ES-I3 (cell line): ENCODE measurements around the gene DLG2.
"Not testable (repeated sequence)": the region's sequence is repeated elsewhere in the genome, so short reads cannot be mapped to it uniquely, and the experiment has no call there.

Experiments used
- H3K36me3 ChIP-seq: 2 replicates; pipeline ENCODE4 v1.6.1; 2013; ENCODE audit warnings: mild to moderate bottlenecking, low read length, control low read depth, moderate library complexity; ENCODE audit not compliant: insufficient read depth
- H3K4me1 ChIP-seq: 2 replicates; pipeline ENCODE4 v1.6.1; 2013; ENCODE audit warnings: mild to moderate bottlenecking, control low read depth, low read length; ENCODE audit not compliant: insufficient read depth
- H3K9ac ChIP-seq: 2 replicates; pipeline ENCODE4 v1.6.1; 2013; ENCODE audit warnings: low read depth, mild to moderate bottlenecking, low read length, moderate library complexity
- H3K9me3 ChIP-seq: 2 replicates; pipeline ENCODE4 v1.6.1; 2013; ENCODE audit warnings: mild to moderate bottlenecking, low read length, moderate library complexity; ENCODE audit not compliant: control insufficient read depth, insufficient read depth

The DLG2 gene

GRCh38 chr11:84316866-84317555 lies 1310.1 kb downstream of the DLG2 start:
- Histone ChIP-seq H3K4me1 (no peaks in the 10 kb centered on the region), H3K36me3 (no peaks in the 10 kb centered on the region), H3K9me3 (no peaks in the 10 kb centered on the region), H3K9ac (peak overlapping the region; percentile 1; the same call in 1 of the 2 replicates)

DNA sequence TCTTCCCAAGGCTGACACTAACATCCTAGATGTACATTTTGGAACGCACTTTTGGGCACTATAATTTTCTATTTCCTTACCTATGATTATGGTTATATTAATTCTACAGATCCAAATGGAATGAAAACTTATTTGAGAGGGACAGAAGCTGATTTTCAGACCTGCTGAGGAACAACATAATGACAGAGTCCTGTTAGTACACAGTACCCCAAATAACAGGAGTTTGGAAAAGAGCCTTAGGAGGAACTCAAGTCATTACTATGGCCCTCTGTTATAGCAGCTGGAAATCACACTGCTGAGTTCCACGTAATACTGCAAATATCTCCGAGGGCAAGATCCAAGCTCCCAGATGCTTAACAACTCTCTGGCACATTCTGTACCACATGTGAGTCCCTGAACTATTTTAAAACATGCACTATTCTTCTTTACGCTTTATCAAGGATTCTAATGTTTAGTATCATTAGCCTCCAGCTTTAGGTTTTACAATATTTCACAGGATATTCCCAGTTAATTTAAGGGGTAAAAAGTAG lies 1313.2 kb downstream of the DLG2 start:
- Histone ChIP-seq H3K36me3 (no peaks in the 10 kb centered on the region), H3K9ac (no peak overlapping the region), H3K4me1 (peaks cover 10% of the 10 kb centered on the region; the same call in 1 of the 2 replicates), H3K9me3 (no peaks in the 10 kb centered on the region)

DNA sequence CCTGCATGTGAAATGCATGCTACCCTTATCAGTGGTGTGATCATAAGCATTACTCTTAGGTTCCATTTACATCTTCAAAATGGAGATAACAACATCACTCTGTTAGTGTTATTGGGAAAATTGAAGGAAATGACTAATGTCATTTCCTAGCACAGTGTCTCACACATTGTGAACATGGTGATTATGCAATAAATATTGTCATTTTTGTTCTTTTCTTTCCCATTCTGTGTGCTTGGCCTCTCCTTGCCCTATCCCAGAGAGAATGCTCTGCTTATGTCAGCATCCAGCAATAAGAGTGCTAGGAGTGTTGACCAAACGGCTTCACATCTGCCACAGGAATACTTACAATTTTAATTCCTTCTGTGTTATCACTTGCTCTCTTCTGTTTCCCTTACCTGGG lies 1316.9 kb downstream of the DLG2 start:
- Histone ChIP-seq H3K9ac (no peak overlapping the region), H3K36me3 (no peaks in the 10 kb centered on the region), H3K9me3 (no peaks in the 10 kb centered on the region), H3K4me1 (peaks cover 10% of the 10 kb centered on the region; the same call in 1 of the 2 replicates)

DNA sequence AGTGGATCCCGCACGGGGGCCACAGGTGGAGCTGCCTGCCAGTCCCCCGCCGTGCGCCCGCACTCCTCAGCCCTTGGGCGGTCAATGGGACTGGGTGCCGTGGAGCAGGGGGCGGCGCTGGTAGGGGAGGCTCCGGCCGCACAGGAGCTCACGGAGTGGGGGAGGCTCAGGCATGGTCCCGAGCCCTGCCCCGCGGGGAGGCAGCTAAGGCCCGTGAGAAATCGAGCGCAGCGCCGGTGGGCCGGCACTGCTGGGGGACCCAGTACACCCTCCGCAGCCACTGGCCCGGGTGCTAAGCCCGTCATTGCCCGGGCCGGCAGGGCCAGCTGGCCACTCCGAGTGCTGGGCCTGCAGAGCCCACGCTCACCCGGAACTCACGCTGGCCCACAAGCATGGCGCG lies 1318.7 kb downstream of the DLG2 start:
- H3K4me1 ChIP-seq, H3K9ac ChIP-seq, H3K36me3 ChIP-seq, H3K9me3 ChIP-seq: not testable (repeated sequence)

DNA sequence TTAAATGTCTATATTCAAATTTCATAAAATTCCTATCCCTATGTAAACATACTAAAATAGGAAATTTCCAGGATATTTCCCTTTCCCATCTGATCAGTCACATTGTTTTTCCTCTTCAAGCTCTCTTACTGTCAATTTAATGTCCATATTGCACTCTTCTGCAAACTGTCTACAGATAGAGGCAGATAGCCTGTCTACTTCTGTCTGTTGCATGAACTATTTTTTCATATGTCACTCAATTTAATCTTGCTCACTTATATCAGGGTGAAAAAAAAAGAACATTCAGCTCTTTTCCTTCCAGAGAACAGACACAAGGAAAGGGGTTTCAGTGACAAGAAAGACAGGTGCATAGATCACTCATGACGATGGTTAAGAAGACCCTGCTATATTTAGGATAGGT lies 1327.1 kb downstream of the DLG2 start:
- no peaks in the 10 kb centered on the region for H3K9me3 ChIP-seq
- no peak overlapping the region for H3K9ac ChIP-seq
- no peaks in the 10 kb centered on the region for H3K36me3 ChIP-seq
- H3K4me1 ChIP-seq = no peaks in the 10 kb centered on the region

DNA sequence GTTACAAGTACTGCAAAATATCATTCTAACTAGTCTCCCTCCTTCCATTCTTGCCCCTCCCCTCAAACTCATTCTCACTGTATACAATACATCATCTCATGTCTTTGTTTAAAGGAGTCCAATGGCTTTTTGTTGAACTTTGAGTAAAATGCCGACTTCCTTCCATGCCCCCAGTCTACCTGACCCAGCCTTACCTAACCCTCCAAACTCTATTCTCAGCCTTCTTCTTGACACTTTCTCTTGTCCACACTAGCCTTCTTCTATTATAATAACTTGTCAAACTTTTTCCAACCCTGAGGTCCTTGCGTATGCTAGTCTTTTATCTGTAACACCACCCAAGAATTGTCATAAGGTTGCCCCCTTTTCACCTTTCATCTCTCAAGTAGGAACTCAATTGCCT lies 1329.6 kb downstream of the DLG2 start:
- Histone ChIP-seq H3K4me1 (no peaks in the 10 kb centered on the region), H3K36me3 (no peaks in the 10 kb centered on the region), H3K9me3 (no peaks in the 10 kb centered on the region), H3K9ac (no peak overlapping the region)

GRCh38 chr11:84295815-84296214 lies 1331.3 kb downstream of the DLG2 start:
- Histone ChIP-seq H3K9me3 (no peaks in the 10 kb centered on the region), H3K9ac (no peak overlapping the region), H3K4me1 (peaks cover 6% of the 10 kb centered on the region; the same call in 1 of the 2 replicates), H3K36me3 (no peaks in the 10 kb centered on the region)

GRCh38 chr11:84292955-84293354 lies 1334.2 kb downstream of the DLG2 start:
- H3K36me3 ChIP-seq = no peaks in the 10 kb centered on the region
- no peak overlapping the region for H3K9ac ChIP-seq
- peaks cover 25% of the 10 kb centered on the region; the same call in 1 of the 2 replicates for H3K4me1 ChIP-seq
- no peaks in the 10 kb centered on the region for H3K9me3 ChIP-seq

GRCh38 chr11:84292006-84292405 lies 1335.1 kb downstream of the DLG2 start:
- no peak overlapping the region for H3K9ac ChIP-seq

DNA sequence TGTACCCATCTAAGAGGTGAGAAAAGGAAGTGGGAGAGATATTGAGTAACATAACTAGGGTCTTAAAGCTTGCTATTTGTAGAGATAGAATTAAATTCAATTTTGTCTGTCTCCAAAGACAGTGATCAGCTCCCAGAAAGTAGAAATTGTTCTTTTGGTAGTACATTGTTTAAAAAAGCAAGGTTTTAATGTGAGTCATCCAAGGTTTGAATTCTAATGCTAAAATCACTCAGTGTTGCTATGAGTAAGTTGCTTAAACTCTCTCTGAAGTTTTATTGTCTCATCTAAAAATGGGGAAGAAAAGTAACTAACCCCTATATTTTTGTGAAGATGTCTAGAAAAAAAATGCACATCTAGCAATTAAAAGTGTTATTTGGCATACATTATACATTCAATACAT lies 1336.5 kb downstream of the DLG2 start:
- H3K9ac ChIP-seq = no peak overlapping the region
- H3K4me1 ChIP-seq = peaks cover 25% of the 10 kb centered on the region; the same call in 1 of the 2 replicates
- H3K36me3 ChIP-seq = no peaks in the 10 kb centered on the region
- no peaks in the 10 kb centered on the region for H3K9me3 ChIP-seq

More at GRCh38 chr11:84292006-84292405, 1335.1 kb downstream of the DLG2 start:
- peaks cover 25% of the 10 kb centered on the region; the same call in 1 of the 2 replicates for H3K4me1 ChIP-seq
- no peaks in the 10 kb centered on the region for H3K36me3 ChIP-seq
- no peaks in the 10 kb centered on the region for H3K9me3 ChIP-seq

- H3K9me3 ChIP-seq = no peaks in the 10 kb centered on the region
- peaks cover 25% of the 10 kb centered on the region; the same call in 1 of the 2 replicates for H3K4me1 ChIP-seq
- no peaks in the 10 kb centered on the region for H3K36me3 ChIP-seq
- no peak overlapping the region for H3K9ac ChIP-seq
Measured at GRCh38 chr11:84289381-84289906, 1337.7 kb downstream of the DLG2 start.

- Histone ChIP-seq H3K9ac (no peak overlapping the region), H3K36me3 (no peaks in the 10 kb centered on the region), H3K4me1 (no peaks in the 10 kb centered on the region), H3K9me3 (no peaks in the 10 kb centered on the region)
Measured at GRCh38 chr11:84273541-84273940, 1353.6 kb downstream of the DLG2 start.

GRCh38 chr11:84270466-84270865 lies 1356.7 kb downstream of the DLG2 start:
- H3K9me3 ChIP-seq = no peaks in the 10 kb centered on the region
- no peak overlapping the region for H3K9ac ChIP-seq
- H3K4me1 ChIP-seq = no peaks in the 10 kb centered on the region
- no peaks in the 10 kb centered on the region for H3K36me3 ChIP-seq

- Histone ChIP-seq H3K36me3 (no peaks in the 10 kb centered on the region), H3K4me1 (no peaks in the 10 kb centered on the region), H3K9ac (no peak overlapping the region), H3K9me3 (no peaks in the 10 kb centered on the region)
Measured at GRCh38 chr11:84264066-84264465, 1363.1 kb downstream of the DLG2 start.

DNA sequence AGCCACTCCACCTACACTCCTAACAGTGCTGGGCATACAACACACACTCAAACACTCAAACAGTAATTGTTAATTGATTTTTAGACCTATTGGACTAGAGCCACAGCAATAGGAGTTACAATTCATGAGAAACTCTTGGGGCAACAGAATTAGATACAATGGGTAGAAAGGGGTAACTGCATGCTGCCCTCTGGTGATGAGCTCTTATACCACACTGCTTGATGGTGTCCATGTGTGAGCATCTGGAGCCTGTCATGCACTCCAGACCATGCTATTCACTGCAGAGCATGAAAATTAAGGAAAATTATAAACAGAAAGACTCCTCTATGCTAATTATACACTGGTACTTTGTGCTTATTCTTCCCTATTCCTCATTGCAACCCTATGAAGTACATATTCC lies 1365.4 kb downstream of the DLG2 start:
- Histone ChIP-seq H3K4me1 (no peaks in the 10 kb centered on the region), H3K9ac (no peak overlapping the region), H3K9me3 (no peaks in the 10 kb centered on the region), H3K36me3 (no peaks in the 10 kb centered on the region)
